Measurements from ENCODE around the gene FMN1.

Gene FMN1

GRCh38 chr15:33197636-33198035 lies 3.1 kb upstream of the FMN1 start:
- no peak for DNase-seq

GRCh38 chr15:33194237-33194636 lies 277 bp downstream of the FMN1 start:
- no peak for DNase-seq

GRCh38 chr15:33191591-33191990 lies 2.9 kb downstream of the FMN1 start:
- DNase-seq, result no peak

GRCh38 chr15:33190539-33190938 lies 4.0 kb downstream of the FMN1 start:
- peak; percentile 91 for DNase-seq

- no peak for DNase-seq
Measured at GRCh38 chr15:33188641-33189257, 5.8 kb downstream of the FMN1 start.

- no peak for DNase-seq
Measured at GRCh38 chr15:33188159-33188558, 6.4 kb downstream of the FMN1 start.

- DNase-seq, result no peak
Measured at GRCh38 chr15:33183334-33183733, 11.2 kb downstream of the FMN1 start.

- no peak for DNase-seq
Measured at GRCh38 chr15:33182926-33183325, 11.6 kb downstream of the FMN1 start.

- DNase-seq, result no peak
Measured at GRCh38 chr15:33182278-33182905, 12.1 kb downstream of the FMN1 start.

- no peak for DNase-seq
Measured at GRCh38 chr15:33179874-33180273, 14.6 kb downstream of the FMN1 start.

GRCh38 chr15:33171202-33171601 lies 23.3 kb downstream of the FMN1 start:
- no peak for DNase-seq

GRCh38 chr15:33169625-33170024 lies 24.9 kb downstream of the FMN1 start:
- DNase-seq, result no peak

- no peak for DNase-seq
Measured at GRCh38 chr15:33168444-33168843, 26.1 kb downstream of the FMN1 start.

- DNase-seq, result no peak
Measured at GRCh38 chr15:33163816-33164215, 30.7 kb downstream of the FMN1 start.

GRCh38 chr15:33161209-33161608 lies 33.3 kb downstream of the FMN1 start:
- DNase-seq, result no peak

- no peak for DNase-seq
Measured at GRCh38 chr15:33160581-33161165, 33.8 kb downstream of the FMN1 start.

- DNase-seq, result peak; percentile 17
Measured at GRCh38 chr15:33159726-33160453, 34.6 kb downstream of the FMN1 start.

GRCh38 chr15:33158366-33158765 lies 36.1 kb downstream of the FMN1 start:
- no peak for DNase-seq

- DNase-seq, result no peak
Measured at GRCh38 chr15:33157371-33158037, 37.0 kb downstream of the FMN1 start.

- DNase-seq, result no peak
Measured at GRCh38 chr15:33155691-33156420, 38.7 kb downstream of the FMN1 start.

GRCh38 chr15:33154351-33155166 lies 40.0 kb downstream of the FMN1 start:
- DNase-seq, result no peak

- DNase-seq, result no peak
Measured at GRCh38 chr15:33153548-33153947, 41.0 kb downstream of the FMN1 start.
